SK-N-SH (cell line): ENCODE results near the gene ASAP2.

Source experiments
- CTCF ChIP-seq: fragments of 200-600 bp; sonication (generic); IDR thresholded peaks from 2 replicates; pipeline ENCODE4 v1.6.1; 2017; ENCODE audit warnings: antibody characterized with exemption, mild to moderate bottlenecking, moderate library complexity
- RAD21 ChIP-seq: IDR thresholded peaks from 2 replicates; pipeline ENCODE4 v1.6.1; 2012; ENCODE audit warnings: mild to moderate bottlenecking, low read length
- RCOR1 ChIP-seq: fragments of 150-350 bp; IDR thresholded peaks from 2 replicates; pipeline ENCODE4 v1.6.1; 2017; ENCODE audit warnings: antibody characterized with exemption, low read length
- SMC3 ChIP-seq: IDR thresholded peaks from 2 replicates; pipeline ENCODE4 v1.6.1; 2012; ENCODE audit warnings: low read depth, low read length, improper control_type of control experiment
- YY1 ChIP-seq: IDR thresholded peaks from 2 replicates; pipeline ENCODE4 v1.4.0; 2012; ENCODE audit warnings: low read depth, mild to moderate bottlenecking

DNA sequence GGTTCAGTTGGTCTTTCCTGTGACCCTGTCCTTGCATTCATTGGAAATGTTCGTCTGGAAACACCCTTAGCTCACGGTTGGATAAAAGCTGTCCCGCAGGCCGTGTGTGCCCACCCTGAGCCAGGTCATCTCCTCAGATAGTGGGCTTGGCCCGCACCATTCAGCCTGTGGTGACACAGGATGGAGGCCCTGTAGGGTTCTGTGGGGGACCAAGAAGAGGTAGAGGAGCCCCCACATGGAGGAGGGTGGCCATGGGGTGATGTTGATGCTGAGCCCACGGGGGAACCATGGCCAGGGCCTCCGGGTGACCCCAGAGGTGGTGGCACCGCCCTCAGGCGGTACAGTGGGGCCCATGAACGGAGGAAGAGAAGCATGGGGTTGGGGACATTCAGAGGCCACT lies 62.7 kb downstream of the ASAP2 start:
- TF ChIP-seq YY1 (no peak), RAD21 (no peak), CTCF (no peak), SMC3 (no peak), RCOR1 (no peak)
